ENCODE results near the gene SORBS2.

The SORBS2 gene

DNA sequence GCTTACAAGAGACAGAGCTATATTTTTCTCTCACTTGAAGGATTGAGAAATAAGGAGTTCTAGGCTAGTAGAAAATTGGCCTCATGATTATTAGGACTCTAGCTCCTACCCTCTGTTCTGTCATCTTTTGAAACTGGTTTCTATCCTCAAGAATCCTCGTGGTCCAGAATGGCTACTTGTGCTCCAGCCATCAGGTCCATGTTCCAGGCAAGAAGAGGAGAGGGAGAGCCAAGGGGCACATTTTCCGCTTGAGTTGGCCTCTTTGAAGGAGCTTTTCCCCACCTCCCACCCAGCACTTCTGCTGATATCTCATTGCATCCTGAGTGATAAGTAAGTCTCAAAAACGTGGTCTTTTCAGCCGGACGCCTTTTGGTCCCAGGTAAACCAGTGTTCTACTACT lies 7.2 kb upstream of the SORBS2 start:
- H3K27me3 ChIP-seq (ENCODE audit: control insufficient read depth in 1 of 2, insufficient read depth in 2 of 2, low read length in 2 of 2), result no peaks in the 10 kb centered on the region
- H3K27ac ChIP-seq (ENCODE audit: low read length), result no peak overlapping the region
- H3K9ac ChIP-seq (ENCODE audit: low read length in 2 of 2), result no peak overlapping the region
- peaks cover 15% of the 10 kb centered on the region for H3K4me1 ChIP-seq (ENCODE audit: control insufficient read depth, insufficient read depth, low read length)
- no peaks in the 10 kb centered on the region for H3K36me3 ChIP-seq (ENCODE audit: control insufficient read depth in 2 of 2, insufficient read depth in 2 of 2, low read length in 2 of 2)
- H3K4me3 ChIP-seq (ENCODE audit: low read length in 2 of 2), result no peak overlapping the region
- H3K9me3 ChIP-seq (ENCODE audit: control insufficient read depth in 2 of 2, low read length in 2 of 2), result no peaks in the 10 kb centered on the region

DNA sequence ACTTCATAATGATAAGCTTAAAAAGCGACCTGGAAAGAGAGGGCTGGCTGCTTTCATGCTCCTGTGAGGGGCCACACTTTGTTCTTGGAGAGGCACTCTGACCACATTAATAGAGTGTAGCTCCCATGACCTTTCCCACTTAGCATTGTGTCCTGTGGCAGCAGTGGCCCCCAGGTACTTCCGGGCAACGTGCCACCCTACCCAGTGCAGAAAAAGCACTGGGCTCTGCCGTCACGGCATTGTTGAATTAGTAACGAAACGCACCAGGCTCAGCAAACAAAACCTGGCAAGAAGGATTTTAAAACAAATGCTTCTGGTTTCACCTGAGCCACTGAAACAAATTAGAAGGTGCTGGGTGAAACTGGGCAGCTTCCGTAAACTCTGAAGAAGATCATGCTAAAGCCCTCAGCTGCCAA lies 5.4 kb upstream of the SORBS2 start:
- Histone ChIP-seq H3K9me3 (ENCODE audit: control insufficient read depth in 2 of 2, low read length in 2 of 2) (no peaks in the 10 kb centered on the region), H3K27me3 (ENCODE audit: control insufficient read depth in 1 of 2, insufficient read depth in 2 of 2, low read length in 2 of 2) (no peaks in the 10 kb centered on the region), H3K4me1 (ENCODE audit: control insufficient read depth, insufficient read depth, low read length) (peaks cover 15% of the 10 kb centered on the region), H3K9ac (ENCODE audit: low read length in 2 of 2) (no peak overlapping the region), H3K36me3 (ENCODE audit: control insufficient read depth in 2 of 2, insufficient read depth in 2 of 2, low read length in 2 of 2) (no peaks in the 10 kb centered on the region), H3K27ac (ENCODE audit: low read length) (peak overlapping the region; percentile 71), H3K4me3 (ENCODE audit: low read length in 2 of 2) (peak overlapping the region in 1 of 2 donors; percentile 49)

DNA sequence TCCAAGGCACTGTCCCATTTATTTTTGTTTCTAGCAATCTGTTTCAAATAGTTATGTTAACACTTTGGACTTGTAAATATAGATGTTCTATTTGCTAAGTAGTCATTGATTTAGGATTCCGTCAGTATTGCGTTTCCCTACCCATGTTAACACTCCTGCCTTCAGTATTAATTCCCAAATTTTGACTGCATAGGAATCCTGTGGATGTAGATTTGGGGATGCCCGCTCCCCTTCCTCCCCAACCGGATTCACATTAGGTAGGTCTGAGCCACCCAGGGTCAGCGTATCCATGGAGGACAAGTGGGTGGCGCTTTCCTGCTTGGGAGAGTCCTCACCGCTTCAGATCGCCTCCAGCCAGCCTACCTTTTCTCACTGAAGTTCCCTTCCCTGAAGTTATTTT lies 1.1 kb upstream of the SORBS2 start:
- no peaks in the 10 kb centered on the region for H3K36me3 ChIP-seq (ENCODE audit: control insufficient read depth in 2 of 2, insufficient read depth in 2 of 2, low read length in 2 of 2)
- no peak overlapping the region for H3K9ac ChIP-seq (ENCODE audit: low read length in 2 of 2)
- no peak overlapping the region for H3K4me3 ChIP-seq (ENCODE audit: low read length in 2 of 2)
- H3K27ac ChIP-seq (ENCODE audit: low read length), result peak overlapping the region; percentile 31
- peaks cover 7% of the 10 kb centered on the region for H3K4me1 ChIP-seq (ENCODE audit: control insufficient read depth, insufficient read depth, low read length)
- no peaks in the 10 kb centered on the region for H3K27me3 ChIP-seq (ENCODE audit: control insufficient read depth in 1 of 2, insufficient read depth in 2 of 2, low read length in 2 of 2)
- no peaks in the 10 kb centered on the region for H3K9me3 ChIP-seq (ENCODE audit: control insufficient read depth in 2 of 2, low read length in 2 of 2)

DNA sequence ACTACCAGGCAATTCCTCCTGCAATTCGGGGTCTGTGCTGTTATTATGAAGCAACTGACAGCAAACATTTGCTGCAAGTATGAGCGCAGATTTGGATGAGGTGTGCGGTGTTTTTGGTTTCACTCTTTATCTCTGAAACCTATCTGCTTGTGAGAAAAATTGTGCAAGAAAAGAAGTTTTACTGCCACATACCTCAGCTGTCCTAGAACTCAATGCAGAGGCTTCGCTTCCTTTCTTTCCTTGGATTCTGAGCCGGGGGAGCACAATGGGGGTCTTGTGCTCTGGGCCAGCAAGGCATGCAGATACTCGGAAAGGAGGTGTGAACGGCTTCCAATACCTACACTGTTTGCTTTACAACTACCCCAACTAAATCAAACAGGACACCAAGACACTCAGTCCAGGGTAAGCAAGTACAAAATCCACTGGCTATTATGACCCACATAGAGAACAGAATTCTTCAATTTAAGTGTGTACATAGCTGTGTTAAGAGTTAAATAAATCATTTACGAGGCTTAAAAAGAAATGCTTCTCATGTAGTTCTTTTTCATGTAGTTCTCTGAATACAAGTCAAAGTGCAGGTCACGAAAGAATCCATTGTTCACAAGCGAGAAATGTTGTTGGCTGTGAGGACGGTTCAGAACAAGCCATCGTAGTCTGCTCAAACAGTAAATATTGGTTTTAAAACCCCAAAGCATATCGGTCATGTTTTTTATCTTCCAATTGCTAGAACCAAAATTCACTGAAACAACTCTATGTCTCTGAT lies 1.1 kb downstream of the SORBS2 start:
- H3K9me3 ChIP-seq (ENCODE audit: control insufficient read depth in 2 of 2, low read length in 2 of 2), result no peaks in the 10 kb centered on the region
- peak overlapping the region; percentile 62 for H3K27ac ChIP-seq (ENCODE audit: low read length)
- peak overlapping the region in 1 of 2 donors; percentile 14 for H3K9ac ChIP-seq (ENCODE audit: low read length in 2 of 2)
- H3K4me1 ChIP-seq (ENCODE audit: control insufficient read depth, insufficient read depth, low read length), result no peaks in the 10 kb centered on the region
- no peaks in the 10 kb centered on the region for H3K36me3 ChIP-seq (ENCODE audit: control insufficient read depth in 2 of 2, insufficient read depth in 2 of 2, low read length in 2 of 2)
- H3K4me3 ChIP-seq (ENCODE audit: low read length in 2 of 2), result peak overlapping the region; percentile 28 to 73
- no peaks in the 10 kb centered on the region for H3K27me3 ChIP-seq (ENCODE audit: control insufficient read depth in 1 of 2, insufficient read depth in 2 of 2, low read length in 2 of 2)

DNA sequence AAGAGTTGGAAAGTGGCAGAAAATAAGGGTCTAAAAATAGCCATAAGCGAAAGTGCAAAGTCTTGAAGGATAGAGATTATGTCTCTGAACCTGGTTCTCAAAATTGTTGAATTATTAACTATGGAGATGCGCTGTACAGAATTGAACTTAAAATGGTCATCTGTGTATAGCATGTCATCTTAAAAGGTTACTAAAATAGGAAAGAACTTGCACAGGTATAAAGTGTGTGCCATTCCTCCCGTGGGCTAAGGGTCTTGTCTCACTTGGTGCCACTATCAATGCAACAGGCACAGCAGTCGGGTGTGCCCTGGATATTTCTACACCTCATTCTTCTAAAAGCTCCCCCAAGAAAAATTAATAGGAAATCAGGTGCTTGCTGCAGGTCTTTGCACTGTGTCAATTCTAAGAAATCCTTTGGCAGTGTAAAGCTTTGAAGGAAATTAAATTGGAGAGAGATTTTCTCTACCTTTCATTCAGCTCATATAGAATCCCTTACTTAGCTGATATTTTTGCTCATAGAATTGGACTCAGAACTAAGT lies 2.4 kb downstream of the SORBS2 start:
- Histone ChIP-seq H3K36me3 (ENCODE audit: control insufficient read depth in 2 of 2, insufficient read depth in 2 of 2, low read length in 2 of 2) (no peaks in the 10 kb centered on the region), H3K4me3 (ENCODE audit: low read length in 2 of 2) (peak overlapping the region in 1 of 2 donors; percentile 73), H3K9me3 (ENCODE audit: control insufficient read depth in 2 of 2, low read length in 2 of 2) (no peaks in the 10 kb centered on the region), H3K9ac (ENCODE audit: low read length in 2 of 2) (no peak overlapping the region), H3K4me1 (ENCODE audit: control insufficient read depth, insufficient read depth, low read length) (no peaks in the 10 kb centered on the region), H3K27ac (ENCODE audit: low read length) (no peak overlapping the region), H3K27me3 (ENCODE audit: control insufficient read depth in 1 of 2, insufficient read depth in 2 of 2, low read length in 2 of 2) (no peaks in the 10 kb centered on the region)

DNA sequence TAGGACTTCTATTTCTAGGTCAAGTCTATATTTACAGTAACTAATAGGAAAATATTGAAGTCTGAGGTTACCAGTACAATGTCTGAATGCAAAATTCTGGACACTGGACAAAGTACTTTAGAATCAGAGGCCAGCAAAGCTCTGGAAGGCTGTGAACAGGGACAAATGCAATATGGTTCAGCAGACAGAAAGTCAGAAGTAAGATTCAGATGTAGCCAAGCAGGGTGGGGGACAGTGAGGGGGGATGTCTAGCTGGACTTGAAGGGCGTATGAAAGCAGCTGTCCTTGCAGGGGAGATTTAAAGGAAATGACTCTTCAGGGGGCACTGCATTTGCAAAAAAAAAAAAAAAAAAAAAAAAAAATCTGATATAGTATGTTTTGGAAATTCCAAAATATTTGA lies 2.9 kb downstream of the SORBS2 start:
- H3K36me3 ChIP-seq (ENCODE audit: control insufficient read depth in 2 of 2, insufficient read depth in 2 of 2, low read length in 2 of 2), result no peaks in the 10 kb centered on the region
- H3K9me3 ChIP-seq (ENCODE audit: control insufficient read depth in 2 of 2, low read length in 2 of 2), result no peaks in the 10 kb centered on the region
- no peak overlapping the region for H3K27ac ChIP-seq (ENCODE audit: low read length)
- H3K4me3 ChIP-seq (ENCODE audit: low read length in 2 of 2), result peak overlapping the region in 1 of 2 donors; percentile 73
- no peaks in the 10 kb centered on the region for H3K27me3 ChIP-seq (ENCODE audit: control insufficient read depth in 1 of 2, insufficient read depth in 2 of 2, low read length in 2 of 2)
- H3K4me1 ChIP-seq (ENCODE audit: control insufficient read depth, insufficient read depth, low read length), result no peaks in the 10 kb centered on the region
- no peak overlapping the region for H3K9ac ChIP-seq (ENCODE audit: low read length in 2 of 2)

DNA sequence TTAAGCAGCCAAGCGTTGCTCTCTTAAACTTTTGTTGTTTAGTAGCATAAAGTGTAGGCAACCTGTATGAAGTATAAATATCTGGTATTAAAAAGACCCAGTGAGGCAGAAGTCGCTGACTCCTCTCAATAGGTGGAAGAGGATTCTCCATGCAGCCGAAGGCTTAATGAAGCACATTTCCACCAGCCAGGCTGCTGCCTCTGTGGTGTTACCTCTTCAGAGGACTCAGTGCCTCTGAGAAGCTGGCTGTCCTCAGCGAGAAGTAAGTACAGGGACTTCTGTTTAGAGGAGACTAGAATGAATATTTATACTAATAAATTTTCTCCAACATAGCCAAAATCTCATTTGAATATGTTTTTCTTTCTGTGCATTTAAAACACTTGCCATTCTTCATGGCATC lies 6.0 kb downstream of the SORBS2 start:
- H3K4me1 ChIP-seq (ENCODE audit: control insufficient read depth, insufficient read depth, low read length), result no peaks in the 10 kb centered on the region
- H3K27me3 ChIP-seq (ENCODE audit: control insufficient read depth in 1 of 2, insufficient read depth in 2 of 2, low read length in 2 of 2), result no peaks in the 10 kb centered on the region
- H3K9ac ChIP-seq (ENCODE audit: low read length in 2 of 2), result no peak overlapping the region
- H3K9me3 ChIP-seq (ENCODE audit: control insufficient read depth in 2 of 2, low read length in 2 of 2), result no peaks in the 10 kb centered on the region
- H3K27ac ChIP-seq (ENCODE audit: low read length), result no peak overlapping the region
- no peaks in the 10 kb centered on the region for H3K36me3 ChIP-seq (ENCODE audit: control insufficient read depth in 2 of 2, insufficient read depth in 2 of 2, low read length in 2 of 2)
- H3K4me3 ChIP-seq (ENCODE audit: low read length in 2 of 2), result no peak overlapping the region

DNA sequence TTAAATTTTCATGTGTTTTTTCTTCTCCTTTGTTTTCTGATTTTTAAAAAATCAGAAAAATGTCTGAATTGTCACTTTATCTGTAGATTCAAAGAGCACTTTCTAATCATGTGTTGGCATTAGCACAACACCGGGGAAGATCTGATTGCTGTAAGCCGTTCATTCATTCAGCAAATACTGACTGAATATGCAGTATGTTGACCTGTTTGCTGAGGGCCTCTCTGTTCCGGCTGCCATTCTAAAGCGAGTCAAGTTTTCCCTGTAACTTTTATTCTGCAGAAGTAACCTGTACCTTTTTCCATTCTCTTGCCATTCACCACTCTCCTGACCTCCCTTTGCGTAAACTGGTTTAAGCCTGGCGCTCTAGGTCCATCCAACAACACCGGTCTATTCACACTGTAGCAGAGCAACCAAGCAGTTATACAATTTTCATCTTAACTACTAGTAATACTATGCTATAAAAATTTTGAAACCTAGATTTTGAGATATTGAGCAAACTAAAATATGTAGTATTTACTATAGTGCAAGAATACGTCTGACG lies 6.7 kb downstream of the SORBS2 start:
- Histone ChIP-seq H3K36me3 (ENCODE audit: control insufficient read depth in 2 of 2, insufficient read depth in 2 of 2, low read length in 2 of 2) (no peaks in the 10 kb centered on the region), H3K27ac (ENCODE audit: low read length) (no peak overlapping the region), H3K4me3 (ENCODE audit: low read length in 2 of 2) (no peak overlapping the region), H3K4me1 (ENCODE audit: control insufficient read depth, insufficient read depth, low read length) (no peaks in the 10 kb centered on the region), H3K9me3 (ENCODE audit: control insufficient read depth in 2 of 2, low read length in 2 of 2) (no peaks in the 10 kb centered on the region), H3K9ac (ENCODE audit: low read length in 2 of 2) (no peak overlapping the region), H3K27me3 (ENCODE audit: control insufficient read depth in 1 of 2, insufficient read depth in 2 of 2, low read length in 2 of 2) (no peaks in the 10 kb centered on the region)

DNA sequence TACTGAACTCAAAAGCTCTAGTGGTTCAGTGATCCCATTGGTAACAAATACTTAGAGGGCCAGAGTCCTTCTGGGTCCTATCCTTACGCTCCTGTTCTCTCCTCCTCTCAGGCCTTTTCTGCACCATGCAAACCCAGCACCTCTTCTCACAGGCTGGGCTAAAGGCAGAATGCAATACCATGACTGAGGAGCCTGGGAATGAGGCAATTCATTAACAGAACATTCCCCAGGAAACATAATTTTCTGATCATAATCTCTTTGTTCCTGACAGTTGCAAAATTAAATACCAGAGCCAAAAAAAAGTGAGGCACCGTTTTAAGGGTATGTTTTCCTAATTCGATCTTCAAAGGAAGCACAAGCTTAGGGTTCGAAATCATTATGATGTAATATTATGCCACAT lies 9.0 kb downstream of the SORBS2 start:
- H3K27ac ChIP-seq (ENCODE audit: low read length), result no peak overlapping the region
- H3K4me3 ChIP-seq (ENCODE audit: low read length in 2 of 2), result no peak overlapping the region

DNA sequence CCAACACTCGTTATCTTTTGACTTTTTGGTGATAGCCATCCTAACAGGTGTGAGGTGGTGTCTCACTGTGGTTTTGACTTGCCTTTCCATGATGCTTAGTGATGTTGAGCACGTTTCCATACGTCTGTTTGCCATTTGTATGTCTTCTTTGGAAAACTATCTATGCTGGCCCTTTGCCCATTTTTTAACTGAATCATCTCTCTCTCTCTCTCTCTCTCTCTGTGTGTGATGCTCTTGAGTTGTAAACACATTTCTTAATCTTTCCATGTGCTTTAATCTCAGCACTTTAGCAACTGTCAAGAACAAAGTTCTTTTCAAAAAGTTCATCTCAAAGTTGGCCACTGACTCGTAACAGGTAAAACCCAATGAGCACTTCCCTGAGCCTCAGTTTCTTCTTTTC lies 10.5 kb downstream of the SORBS2 start:
- no peaks in the 10 kb centered on the region for H3K9me3 ChIP-seq (ENCODE audit: control insufficient read depth in 2 of 2, low read length in 2 of 2)
- H3K36me3 ChIP-seq (ENCODE audit: control insufficient read depth in 2 of 2, insufficient read depth in 2 of 2, low read length in 2 of 2), result no peaks in the 10 kb centered on the region
- H3K27me3 ChIP-seq (ENCODE audit: control insufficient read depth in 1 of 2, insufficient read depth in 2 of 2, low read length in 2 of 2), result no peaks in the 10 kb centered on the region
- H3K4me1 ChIP-seq (ENCODE audit: control insufficient read depth, insufficient read depth, low read length), result peaks cover 11% of the 10 kb centered on the region
- no peak overlapping the region for H3K27ac ChIP-seq (ENCODE audit: low read length)
- H3K4me3 ChIP-seq (ENCODE audit: low read length in 2 of 2), result no peak overlapping the region
- no peak overlapping the region for H3K9ac ChIP-seq (ENCODE audit: low read length in 2 of 2)

More for the DNA sequence above, 9.0 kb downstream of the SORBS2 start:
- Histone ChIP-seq H3K36me3 (ENCODE audit: control insufficient read depth in 2 of 2, insufficient read depth in 2 of 2, low read length in 2 of 2) (no peaks in the 10 kb centered on the region), H3K9me3 (ENCODE audit: control insufficient read depth in 2 of 2, low read length in 2 of 2) (no peaks in the 10 kb centered on the region), H3K4me1 (ENCODE audit: control insufficient read depth, insufficient read depth, low read length) (no peaks in the 10 kb centered on the region), H3K27me3 (ENCODE audit: control insufficient read depth in 1 of 2, insufficient read depth in 2 of 2, low read length in 2 of 2) (no peaks in the 10 kb centered on the region), H3K9ac (ENCODE audit: low read length in 2 of 2) (no peak overlapping the region)

Data from stomach smooth muscle (tissue), 2 donors.